VCaP (cell line): Measurements from ENCODE around the gene CCR5AS.

Experiments used
- H3K27ac ChIP-seq: fragments of 450-650 bp; 2 replicates; pipeline ENCODE4 v1.5.1; 2017
- TF ChIP-seq, protein P1 (sequence below): fragments of 450-650 bp; conservative IDR thresholded peaks from 2 replicates; pipeline ENCODE4 v1.5.1; 2017; ENCODE audit warnings: mild to moderate bottlenecking, moderate library complexity

The CCR5AS gene

DNA sequence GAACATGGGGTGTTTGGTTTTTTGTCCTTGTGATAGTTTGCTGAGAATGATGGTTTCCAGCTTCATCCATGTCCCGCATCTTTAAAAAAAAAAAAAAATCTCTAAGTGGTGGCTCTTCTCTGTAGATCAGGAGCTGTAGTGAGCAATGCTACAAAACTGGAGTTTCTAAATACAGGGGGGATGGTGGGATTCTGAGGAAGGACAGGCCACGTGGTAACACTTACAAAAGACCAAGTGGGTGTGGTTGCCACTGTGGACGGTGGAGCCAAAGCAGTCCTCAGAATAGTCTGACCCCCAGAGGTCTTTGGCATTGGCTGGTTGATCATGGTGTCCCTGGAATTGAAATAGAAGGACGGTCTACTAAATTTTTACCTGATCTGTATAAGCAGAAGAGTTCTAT, 7.9 kb upstream of the CCR5AS start:
- no peak overlapping the region for H3K27ac ChIP-seq
- TF ChIP-seq, protein P1, sequence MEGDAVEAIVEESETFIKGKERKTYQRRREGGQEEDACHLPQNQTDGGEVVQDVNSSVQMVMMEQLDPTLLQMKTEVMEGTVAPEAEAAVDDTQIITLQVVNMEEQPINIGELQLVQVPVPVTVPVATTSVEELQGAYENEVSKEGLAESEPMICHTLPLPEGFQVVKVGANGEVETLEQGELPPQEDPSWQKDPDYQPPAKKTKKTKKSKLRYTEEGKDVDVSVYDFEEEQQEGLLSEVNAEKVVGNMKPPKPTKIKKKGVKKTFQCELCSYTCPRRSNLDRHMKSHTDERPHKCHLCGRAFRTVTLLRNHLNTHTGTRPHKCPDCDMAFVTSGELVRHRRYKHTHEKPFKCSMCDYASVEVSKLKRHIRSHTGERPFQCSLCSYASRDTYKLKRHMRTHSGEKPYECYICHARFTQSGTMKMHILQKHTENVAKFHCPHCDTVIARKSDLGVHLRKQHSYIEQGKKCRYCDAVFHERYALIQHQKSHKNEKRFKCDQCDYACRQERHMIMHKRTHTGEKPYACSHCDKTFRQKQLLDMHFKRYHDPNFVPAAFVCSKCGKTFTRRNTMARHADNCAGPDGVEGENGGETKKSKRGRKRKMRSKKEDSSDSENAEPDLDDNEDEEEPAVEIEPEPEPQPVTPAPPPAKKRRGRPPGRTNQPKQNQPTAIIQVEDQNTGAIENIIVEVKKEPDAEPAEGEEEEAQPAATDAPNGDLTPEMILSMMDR = no peak

DNA sequence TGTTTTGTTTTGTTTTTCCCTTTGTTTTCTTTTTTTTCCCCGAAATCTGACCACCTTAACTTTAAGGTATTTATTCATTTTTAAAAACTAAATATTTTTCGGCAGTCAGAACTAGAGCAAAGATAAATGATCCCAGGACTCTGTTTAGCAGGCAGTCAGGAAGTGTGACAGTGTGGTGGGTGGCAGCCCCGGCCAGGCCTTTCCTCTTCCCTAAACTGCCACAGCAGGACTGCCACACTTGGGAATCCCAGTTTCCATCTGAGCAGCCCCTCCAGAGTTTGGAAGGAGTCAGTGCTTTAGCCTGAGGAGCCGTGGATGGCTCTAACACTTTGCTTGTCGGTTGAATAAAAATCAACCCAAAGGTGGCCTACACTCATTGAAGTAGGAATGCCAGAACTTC, 7.1 kb upstream of the CCR5AS start:
- no peak overlapping the region for H3K27ac ChIP-seq
- TF ChIP-seq, protein P1 = no peak

DNA sequence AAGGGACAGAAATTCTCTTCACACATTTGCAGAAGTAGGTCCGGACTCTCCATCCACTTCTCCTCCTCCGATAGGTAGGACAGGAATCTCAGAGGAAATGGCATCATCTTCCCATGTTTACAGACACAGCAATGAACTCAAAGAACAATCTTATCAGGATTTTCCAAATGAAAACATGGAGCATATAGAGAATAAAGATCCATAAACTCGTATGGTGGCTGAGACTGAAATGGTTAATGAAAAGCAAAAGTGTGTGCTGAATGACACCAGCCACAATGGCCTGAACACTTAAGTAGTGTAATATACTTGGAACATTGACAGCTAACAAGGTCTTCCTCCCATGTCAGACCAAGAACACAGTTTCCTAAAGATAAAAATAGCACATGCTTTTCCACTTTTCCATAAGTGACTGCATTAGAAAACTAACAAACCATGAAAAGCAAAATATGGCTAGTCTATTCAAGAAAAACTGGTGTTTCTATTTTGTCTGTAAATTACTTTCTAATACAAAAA, 6.0 kb upstream of the CCR5AS start:
- peak overlapping the region; percentile 10; the same call in 1 of the 2 replicates for H3K27ac ChIP-seq
- TF ChIP-seq, protein P1 = no peak

DNA sequence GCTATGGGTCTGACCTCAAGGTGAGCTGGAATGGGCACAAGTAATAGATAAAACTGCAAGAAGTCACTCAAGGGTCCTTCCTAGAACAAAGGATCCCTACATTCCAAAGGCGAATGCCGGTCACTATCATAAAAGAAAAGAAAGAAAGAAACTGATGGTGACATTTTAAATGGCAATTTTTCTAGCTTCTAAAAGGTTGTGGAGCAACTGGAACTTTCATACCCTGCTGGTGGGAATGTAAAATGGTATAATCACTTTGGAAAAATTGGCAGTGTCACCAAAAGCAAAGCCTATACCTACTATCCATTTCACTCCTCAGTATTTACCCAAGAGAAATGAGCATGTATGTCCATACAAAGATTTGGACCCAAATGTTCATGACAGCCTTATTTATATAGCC, 4.4 kb upstream of the CCR5AS start:
- TF ChIP-seq, protein P1 = no peak
- H3K27ac ChIP-seq = no peak overlapping the region

DNA sequence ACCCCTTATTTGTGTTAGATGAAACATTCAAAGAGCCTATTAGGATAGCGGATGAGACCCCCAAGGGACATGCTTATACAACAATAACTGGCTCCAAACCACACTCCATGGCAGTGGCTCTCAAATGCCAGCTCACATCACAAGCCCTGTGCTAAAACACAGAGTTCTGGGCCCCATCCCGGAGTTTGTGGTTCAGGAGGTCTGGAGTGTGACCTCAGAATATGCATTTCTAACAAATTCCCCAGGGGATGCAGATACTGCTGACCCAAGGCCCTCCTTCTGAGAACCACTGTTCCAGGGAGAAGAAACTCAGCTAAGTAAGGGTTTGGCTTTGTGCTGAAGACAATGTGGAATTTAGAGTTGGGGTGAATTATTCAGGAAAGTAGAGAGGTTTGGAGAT, 3.8 kb upstream of the CCR5AS start:
- no peak overlapping the region for H3K27ac ChIP-seq
- TF ChIP-seq, protein P1 = no peak

DNA sequence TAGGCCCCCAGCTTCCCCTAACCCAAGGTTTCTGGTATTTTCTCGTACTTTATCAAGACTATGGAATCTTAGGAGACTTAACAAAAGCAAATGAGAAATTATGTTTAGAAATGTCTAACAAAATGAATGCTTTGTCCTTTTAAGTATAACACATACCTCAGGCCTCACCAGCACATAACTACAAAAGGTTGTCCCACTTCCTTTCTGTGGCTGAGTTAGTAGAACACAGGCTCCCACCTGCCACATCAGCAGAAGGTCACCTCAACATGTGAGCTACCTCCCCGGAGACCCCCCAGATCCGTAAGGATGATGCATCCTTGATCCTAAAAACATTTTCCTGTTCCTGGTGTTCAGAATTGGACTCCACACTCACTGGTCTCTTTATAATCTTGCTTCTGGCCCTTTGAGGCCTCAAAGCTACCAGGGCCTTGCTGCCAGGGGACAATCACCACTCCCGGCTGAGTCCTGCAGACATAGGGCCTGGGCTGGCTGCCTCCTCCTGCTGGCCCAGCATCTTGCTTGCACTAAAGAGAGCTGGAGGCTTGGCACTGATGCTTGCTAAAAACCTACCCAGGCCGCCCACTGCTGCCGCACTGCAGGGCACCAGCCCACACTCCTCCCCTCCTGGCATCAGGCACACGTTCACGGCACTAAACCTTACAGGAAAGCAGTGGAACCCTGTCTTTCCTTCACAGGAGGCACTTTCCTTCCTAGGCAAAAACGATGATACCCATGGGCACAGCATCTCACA, 3.0 kb upstream of the CCR5AS start:
- H3K27ac ChIP-seq = no peak overlapping the region
- TF ChIP-seq, protein P1 = no peak

DNA sequence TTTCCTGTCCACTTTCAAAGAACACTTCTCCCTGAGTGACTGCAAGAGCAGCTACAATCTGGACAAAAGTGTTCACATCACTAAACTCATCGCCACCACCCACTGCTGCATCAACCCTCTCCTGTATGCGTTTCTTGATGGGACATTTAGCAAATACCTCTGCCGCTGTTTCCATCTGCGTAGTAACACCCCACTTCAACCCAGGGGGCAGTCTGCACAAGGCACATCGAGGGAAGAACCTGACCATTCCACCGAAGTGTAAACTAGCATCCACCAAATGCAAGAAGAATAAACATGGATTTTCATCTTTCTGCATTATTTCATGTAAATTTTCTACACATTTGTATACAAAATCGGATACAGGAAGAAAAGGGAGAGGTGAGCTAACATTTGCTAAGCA, 2.0 kb upstream of the CCR5AS start:
- TF ChIP-seq, protein P1 = no peak
- H3K27ac ChIP-seq = no peak overlapping the region
